Stimulated activated CD4-positive, alpha-beta T cell treated with anti-CD3 and anti-CD28 coated beads, Interleukin-4, amount 100 ng/mL, for 1 hour (primary cell): ENCODE results near the gene CCDC51.
"Not testable (repeated sequence)": the region's sequence is repeated elsewhere in the genome, so short reads cannot be mapped to it uniquely, and the experiment has no call there.

Source experiments
- DNase-seq: peaks from one replicate; pipeline ENCODE4 v3.0.0-alpha.2; 2020

The CCDC51 gene, protein sequence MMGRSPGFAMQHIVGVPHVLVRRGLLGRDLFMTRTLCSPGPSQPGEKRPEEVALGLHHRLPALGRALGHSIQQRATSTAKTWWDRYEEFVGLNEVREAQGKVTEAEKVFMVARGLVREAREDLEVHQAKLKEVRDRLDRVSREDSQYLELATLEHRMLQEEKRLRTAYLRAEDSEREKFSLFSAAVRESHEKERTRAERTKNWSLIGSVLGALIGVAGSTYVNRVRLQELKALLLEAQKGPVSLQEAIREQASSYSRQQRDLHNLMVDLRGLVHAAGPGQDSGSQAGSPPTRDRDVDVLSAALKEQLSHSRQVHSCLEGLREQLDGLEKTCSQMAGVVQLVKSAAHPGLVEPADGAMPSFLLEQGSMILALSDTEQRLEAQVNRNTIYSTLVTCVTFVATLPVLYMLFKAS

DNA sequence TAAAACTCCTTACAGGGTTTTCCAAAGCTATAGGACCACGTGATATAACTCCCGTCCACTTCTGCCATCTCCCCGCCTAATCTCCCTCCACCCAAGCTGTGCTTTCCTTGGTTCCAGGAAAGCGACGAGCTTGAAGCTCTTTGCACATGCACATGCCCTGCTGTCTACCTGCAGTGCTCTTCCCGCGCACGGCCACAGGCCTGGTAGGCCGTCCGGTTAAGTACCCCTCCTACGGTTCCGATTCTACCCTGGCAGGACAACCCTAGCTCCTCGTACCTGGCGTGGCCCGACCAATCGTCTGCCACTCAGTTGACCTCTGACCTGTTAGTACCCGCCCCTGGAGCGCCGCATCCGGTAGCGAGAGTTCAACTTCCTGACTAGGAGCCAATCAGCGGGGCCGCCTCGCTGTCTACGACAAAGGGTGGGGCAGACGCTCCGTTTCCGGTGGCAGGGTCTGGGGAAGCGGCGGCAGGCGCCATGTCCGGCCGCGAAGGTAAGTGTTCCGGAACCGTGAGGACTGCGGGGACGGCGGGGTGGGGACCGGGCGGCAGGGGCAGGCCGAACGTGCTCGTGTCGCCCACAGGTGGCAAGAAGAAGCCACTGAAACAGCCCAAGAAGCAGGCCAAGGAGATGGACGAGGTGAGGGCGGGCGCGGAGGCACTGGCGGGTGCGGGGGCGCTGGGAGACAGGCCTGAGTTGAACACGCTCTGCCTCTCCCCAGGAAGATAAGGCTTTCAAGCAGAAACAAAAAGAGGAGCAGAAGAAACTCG, at the start of gene CCDC51, which contains the start of gene TMA7:
Gene CCDC51, minus strand, starts transcription at position 300 of the 770 bp plus-strand sequence. CDS start 4,991 bp downstream, outside the sequence.
Gene TMA7, plus strand, starts transcription at position 438 of the 770 bp plus-strand sequence. Its CDS starts 40 bp downstream, at position 478.
- DNase-seq, result peak; percentile 98

DNA sequence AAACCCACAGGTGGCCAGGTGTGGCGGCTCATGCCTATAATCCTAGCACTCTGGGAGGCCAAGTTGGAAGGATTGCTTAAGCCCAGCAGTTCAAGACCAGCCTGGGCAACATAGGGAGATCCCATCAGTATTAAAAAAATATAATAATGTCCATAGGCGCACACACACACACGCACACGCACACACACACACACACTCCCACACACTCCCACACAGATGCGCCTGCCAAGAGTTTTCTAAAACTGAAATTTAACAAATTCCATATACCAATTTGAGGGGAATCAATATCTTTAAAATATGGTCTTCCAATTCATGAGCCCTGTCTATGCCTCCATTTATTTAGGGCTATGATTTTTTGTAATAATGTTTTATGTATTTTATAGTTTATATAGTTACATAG, 47.0 kb upstream of the CCDC51 start:
- DNase-seq, result no peak

DNA sequence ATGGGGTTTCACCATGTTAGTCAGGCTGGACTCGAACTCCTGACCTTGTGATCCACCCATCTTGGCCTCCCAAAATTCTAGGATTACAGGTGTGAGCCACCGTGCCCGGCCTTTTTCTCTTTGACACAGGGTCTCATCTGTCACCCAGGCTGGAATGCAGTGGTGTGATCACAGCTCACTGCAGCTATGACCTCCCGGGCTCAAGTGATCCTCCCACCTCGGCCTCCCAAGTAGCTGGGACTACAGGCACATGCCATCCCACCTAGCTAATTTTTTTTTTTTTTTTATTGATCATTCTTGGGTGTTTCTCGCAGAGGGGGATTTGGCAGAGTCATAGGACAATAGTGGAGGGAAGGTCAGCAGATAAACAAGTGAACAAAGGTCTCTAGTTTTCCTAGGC, 42.9 kb upstream of the CCDC51 start:
- DNase-seq, result not testable (repeated sequence)

DNA sequence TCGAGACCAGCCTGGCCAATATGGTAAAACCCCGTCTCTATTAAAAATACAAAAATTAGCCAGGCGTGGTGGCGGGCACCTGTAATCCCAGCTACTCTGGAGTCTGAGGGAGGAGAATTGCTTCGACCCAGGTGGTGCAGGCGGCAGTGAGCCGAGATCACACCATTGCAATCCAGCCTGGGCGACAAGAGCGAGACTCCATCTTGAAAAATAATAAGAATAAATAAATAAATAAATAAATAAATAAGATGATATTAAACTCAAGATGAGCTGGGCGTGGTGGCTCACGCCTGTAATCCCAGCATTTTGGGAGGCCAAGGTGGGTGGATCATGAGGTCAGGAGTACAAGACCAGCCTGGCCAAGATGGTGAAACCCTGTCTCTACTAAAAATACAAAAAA, 41.0 kb upstream of the CCDC51 start:
- DNase-seq, result not testable (repeated sequence)

DNA sequence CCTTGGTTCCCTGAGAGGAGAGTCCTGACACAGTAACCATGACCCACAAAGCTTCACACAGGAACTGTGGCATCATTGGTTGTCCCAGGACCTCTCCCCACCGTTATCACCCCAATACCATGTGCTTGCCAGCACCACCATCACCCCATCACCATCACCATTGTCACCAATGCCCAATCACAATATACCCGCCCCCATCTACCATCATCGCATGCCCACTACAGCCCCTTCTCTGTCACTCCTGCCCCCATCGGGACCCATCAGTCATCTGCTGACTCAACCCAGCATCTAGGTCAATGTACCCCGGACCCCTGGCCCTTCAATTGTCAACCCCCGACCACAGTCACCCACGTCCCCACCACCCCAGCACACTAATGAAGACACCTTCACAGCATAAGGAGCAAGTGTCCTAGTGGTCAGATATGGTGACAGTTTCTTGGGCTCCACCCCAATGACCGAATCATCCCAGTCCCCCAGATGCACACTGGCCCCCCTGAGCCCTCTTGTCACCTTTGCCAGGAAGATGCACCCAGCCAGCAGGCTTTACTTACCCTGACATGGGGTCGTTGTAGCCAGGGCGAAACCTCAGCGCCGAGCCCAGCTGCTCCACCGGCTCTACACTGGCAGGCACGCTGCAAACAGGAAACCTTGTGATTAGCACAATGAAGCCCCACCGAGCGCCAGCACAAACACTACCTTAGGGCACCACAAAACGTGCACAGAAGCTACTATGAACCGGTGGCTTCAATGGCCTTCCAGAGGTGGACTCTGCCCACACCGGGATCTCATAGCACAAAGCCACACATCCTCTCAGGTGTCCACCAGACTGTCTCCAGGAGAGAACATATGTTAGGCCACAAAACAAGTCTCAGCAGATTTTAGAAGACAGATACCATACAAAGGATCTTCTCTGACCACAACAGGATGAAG, 39.0 kb upstream of the CCDC51 start:
- DNase-seq, result peak; percentile 43

DNA sequence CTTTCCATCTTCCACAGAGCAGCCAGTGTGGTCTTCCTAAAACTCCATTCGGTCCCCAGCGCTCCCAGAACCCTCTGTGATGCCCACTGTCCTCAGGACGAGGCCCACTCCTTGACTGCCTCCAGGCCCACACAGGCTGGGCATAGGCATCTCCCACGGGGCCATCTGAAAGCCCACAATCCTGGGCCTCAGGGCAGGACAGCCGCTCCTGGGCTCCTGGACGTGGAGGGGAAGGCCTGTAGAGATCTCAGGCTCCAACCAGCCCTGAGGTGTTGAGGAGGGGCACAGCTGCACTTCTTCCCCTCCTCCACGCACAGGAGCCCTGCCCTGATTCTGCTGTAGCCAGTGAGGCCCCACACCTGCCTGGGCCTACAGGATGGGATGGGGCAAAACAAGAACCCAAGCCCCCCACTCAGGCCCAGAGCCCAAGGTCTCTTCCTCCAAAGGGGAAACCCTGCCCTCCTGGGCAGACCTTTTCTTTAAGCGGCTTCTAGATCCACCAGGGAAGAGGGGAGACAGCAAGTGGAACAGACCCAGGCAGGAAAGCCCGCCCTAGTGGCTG, 38.1 kb upstream of the CCDC51 start:
- no peak for DNase-seq

DNA sequence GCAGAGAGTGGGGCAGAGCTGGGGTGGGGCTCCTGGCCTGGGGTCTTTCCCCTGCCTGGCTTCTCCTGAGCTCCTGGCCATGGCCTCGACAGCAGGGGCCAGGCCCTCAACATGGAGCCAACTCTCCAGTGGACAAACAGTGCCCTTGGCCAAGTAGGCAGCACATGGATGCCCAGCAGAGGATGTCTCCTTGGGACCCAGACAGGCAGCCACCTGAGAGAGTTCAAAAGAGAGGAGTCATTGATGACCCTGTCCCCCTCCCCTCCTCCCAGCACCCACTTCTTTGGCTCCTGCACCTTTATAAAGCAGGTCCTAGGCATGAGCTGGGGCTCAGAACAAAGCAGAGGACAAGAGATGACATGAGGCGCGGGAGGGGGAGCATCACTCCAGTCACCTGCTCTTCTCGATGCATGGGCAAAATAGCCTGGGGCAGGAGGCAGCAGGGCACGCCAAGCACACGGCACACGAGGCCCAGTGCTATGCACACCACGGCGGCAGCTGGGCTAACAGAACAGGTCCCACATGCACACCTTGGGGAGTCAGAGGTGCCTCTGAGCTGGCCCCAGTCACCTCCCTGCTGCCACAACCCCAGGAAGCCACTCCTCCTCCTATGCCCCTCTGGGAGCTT, 36.6 kb upstream of the CCDC51 start:
- no peak for DNase-seq

DNA sequence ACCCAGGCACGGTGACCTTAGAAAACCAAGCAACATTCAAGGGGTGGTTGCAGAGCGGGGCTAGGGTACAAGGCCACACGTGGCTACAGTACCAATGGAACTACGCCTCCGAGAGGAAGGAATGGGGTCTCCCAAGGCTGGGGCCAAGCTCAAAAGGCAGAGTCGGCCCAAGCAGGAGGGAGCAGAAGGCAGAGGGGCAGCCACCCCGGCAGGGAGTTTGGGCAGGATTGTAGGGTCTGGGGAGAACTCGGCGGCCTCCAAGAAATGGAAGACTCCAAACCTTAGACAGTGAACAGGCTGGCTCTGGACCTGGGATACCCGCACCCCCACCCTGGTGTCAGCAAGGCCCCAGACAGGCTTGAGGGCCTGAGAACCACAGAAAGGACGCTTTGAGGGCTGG, 35.3 kb upstream of the CCDC51 start:
- DNase-seq, result no peak

DNA sequence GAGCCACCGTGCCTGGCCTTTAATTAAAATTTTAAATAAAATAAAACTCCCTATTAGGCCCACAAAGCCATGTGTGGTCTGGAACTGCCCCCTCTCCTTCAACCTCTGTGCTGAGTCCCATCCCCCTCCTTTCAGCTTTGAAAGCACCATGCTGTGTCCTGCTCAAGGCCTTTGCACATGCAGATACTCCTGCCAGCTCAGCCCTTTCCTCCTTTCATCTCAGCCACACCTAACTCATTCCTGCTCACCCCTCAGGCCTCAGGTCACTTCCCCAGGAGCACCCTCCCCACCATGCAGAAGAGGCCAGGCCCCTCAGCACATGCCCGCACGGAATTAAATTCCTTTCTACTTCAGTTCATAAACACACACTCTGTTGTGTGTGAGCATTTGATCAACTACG, 34.7 kb upstream of the CCDC51 start:
- DNase-seq, result no peak

DNA sequence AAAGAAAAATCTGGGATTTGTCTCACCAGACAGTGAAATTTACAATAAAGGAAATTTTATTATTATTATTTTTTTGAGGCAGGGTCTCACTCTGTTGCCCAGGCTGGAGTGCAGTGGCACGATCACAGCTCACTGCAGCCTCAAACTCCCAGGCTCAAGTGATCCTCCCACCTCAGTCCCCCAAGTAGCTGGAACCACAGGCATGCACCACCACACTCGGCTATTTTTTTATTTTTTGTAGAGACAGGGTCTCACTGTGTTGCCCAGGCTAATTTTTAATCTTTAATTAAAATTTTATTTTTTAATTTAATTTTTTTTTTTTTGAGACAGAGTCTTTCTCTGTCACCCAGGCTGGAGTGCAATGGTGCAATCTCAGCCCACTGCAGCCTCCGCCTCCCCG, 34.1 kb upstream of the CCDC51 start:
- DNase-seq, result not testable (repeated sequence)

DNA sequence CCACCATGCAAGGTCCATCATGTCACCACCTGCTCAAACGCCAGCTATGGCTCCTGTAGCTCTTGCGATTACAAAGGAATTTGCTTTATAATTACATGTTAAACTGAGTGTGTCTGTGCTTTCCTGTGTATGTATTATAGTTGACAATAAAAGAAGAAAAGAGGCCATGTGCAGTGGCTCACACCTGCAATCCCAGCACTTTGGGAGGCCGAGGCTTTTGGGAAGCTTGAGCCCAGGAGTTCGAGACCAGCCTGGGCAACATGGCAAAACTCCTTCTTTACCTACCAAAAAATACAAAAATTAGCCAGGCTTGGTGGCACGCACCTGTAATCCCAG, 33.7 kb upstream of the CCDC51 start:
- no peak for DNase-seq

DNA sequence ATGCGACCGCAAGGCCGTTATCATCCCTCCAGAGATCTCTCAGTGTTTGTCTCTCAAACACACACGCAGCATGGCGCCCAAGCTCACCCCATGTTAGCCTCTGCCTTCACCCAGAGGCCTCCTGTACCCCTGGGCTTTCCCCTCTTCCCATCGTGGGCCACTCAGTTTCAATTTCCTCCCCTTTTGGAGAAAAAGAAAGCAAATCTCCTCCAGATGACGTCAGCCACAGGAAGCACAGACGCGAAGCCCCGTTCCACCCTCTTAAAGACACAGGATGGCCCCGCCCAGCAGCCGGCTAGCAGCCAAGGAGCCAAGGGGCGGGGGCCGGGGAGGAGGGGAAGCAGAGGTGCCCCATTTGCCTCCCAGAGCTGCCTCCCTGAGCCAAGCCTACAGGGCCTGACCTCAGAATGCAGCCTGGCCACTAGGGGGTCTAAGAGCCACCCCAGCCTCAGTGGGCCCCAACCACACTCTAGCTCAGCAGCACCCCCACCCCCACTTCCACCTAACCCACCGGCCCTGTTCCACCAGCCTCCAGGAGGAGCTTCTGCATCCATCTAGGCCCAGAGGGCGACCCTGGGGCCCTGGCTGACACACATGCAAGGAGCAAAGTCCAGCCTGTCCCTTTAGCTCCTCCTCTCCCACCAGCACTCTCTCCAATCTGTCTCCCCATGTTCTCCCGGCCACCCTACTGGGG, 33.2 kb upstream of the CCDC51 start:
- peak; percentile 94 for DNase-seq

DNA sequence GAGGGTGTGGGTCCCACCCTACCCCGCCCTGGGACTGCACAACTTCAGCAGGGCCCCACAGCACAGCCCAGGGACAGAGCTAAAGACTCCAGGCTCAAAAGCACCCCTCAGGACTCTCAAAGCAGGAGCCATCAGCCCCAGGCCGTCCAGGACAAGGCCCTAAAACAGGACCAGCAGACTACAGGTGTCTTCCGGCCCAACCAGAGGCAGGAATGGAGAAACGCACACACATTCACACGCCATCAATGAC, 32.7 kb upstream of the CCDC51 start:
- no peak for DNase-seq

DNA sequence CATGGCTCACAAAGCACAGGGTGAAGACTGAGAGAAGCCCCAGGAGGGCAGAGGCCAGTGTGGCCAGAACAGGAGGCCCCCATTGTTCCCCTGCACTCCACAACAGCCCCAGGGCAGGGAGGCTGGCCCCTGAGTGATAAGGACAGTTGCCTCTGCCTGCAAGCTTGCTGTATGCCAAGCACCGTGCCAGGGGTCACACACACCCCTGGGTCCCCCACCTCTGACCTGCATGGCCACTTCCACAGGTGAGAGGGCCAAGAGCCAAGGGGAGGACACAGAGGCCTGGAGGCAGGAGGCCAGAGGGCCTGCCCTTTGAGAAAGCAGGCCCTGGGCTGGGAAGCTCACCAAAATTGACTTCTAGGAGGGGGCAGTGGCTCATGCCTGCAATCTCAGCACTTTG, 30.4 kb upstream of the CCDC51 start:
- DNase-seq, result no peak

DNA sequence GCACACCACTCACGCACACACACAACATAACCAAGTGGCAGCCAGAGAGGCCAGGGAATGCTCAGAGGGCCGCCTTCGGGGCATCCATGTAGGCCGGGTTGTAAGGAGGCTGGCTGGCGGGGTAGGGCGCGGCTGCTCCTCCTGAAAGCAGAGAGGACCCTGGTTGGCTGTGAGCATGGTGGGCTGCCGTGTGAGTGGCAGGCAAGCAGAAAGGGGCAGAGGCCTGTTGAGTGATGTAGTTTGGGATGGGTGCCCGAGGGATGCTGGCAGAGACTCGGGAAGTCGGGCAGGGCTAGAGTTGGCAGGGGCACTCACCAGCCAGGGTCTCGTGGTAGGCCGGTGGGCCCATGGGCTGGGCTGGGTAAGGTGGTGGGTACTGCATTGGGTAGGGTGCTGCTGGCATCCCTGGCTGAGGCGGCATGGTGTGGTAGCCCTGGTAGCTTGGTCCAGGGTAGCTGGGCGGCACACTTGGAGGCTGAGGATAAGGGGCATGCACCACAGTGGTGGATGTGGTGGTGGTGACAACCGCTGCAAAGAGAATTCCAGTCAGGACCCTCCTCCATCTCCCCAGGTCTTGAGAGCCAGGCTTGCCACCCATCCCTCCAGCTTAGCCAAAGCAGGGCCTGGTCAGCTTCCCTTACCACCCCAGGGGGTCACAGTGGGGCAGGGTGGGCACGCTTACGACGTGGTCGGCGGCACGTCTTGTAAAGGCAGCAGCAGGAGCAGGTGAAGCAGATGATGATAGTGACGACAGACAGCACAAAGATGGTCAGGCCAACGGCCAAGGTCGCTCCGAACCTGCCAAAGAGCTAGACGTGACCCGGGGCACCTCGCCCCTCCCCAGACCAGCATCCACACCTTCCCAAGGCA, 29.4 kb upstream of the CCDC51 start:
- DNase-seq, result no peak

DNA sequence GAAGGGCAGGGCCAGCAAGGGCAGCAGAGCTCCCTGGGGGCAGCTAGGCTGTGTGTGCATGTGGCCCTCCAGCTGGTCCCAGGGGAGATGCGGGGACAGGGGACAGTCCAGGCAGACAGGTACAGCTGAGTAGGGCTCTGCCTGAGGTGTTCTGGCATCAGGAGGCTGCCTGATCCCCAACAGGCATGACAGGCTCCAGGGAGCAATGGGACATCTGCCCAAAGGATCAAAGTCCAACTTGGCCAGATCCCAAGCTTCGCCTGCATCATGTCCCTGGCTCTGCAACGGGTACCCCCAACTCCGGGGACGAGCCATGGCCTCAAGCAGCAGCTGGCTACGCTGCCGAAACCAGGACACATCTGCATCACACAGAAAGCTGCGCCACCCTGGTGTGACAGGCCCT, 28.4 kb upstream of the CCDC51 start:
- no peak for DNase-seq

DNA sequence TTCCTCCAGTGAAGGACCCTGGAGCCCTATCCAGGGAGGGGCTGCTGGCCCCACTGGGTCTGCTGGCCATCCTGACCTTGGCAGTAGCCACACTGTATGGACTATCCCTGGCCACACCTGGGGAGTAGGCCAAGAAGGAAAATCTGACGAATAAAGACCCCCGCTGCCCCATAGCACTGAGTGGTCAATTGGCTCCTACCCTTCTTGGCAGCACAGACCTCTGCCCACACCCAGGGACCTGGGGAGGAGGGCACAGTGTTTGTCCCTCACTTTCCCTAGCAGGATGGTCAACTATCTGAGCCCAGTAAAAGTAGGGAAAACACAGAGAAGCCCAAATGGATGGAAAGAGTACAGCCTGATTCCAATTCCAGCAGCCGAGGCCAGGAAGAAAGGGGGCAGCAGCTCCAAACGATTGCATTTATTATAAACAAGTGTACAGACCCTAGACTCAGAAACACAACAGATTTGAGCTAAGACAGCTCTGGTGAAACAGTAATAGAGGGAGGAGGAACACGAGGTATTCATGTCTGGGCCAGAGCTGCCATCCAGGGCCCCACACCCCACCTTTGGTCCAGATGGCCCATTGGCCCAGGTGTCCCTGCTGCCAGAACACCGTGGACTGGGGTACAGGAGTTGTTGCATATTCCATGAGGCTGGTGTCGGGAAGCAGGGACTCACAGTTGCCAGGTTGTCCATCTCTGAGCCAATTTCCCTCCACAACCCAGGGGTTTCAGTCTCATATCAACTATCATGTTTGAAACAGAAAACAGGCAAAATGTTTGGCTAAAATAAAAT, 27.8 kb upstream of the CCDC51 start:
- DNase-seq, result no peak

DNA sequence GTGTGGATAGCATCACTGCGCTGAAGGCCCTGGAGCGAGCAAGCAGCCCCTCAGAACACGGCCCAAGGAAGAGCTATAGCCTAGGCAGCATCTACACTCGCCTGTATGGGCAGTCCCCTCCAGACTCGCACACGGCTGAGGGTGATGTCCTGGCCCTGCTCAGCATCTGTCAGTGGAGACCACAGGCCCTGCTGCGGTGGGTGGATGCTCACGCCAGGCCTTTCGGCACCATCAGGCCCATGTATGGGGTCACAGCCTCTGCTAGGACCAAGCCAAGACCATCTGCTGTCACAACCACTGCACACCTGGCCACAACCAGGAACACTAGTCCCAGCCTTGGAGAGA, 27.2 kb upstream of the CCDC51 start:
- DNase-seq, result no peak

DNA sequence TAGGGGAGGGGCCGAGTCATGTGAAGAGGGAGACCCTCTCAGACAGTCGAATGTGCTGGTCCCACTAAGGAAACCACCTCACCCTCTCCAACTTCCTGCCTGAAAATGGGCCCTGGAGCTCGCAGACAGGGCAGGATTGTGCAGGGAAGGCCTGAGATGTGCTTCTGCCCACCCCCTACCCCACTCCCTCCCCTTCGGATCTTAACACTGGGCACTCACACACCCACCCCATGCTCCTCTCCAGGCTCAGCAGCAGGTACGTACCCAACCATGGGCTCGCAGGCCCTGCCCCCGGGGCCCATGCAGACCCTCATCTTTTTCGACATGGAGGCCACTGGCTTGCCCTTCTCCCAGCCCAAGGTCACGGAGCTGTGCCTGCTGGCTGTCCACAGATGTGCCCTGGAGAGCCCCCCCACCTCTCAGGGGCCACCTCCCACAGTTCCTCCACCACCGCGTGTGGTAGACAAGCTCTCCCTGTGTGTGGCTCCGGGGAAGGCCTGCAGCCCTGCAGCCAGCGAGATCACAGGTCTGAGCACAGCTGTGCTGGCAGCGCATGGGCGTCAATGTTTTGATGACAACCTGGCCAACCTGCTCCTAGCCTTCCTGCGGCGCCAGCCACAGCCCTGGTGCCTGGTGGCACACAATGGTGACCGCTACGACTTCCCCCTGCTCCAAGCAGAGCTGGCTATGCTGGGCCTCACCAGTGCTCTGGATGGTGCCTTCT, 26.6 kb upstream of the CCDC51 start:
- peak; percentile 38 for DNase-seq
